DMS53 treated with DMSO at 0.1 percent for 48 hours (cell line): ENCODE measurements around the gene MACF1.

Experiments used
- DNase-seq: peaks from one replicate; lab custom pipeline; 2025; ENCODE audit not compliant: unreplicated experiment; lab: John Stamatoyannopoulos, UW

MACF1 gene

DNA sequence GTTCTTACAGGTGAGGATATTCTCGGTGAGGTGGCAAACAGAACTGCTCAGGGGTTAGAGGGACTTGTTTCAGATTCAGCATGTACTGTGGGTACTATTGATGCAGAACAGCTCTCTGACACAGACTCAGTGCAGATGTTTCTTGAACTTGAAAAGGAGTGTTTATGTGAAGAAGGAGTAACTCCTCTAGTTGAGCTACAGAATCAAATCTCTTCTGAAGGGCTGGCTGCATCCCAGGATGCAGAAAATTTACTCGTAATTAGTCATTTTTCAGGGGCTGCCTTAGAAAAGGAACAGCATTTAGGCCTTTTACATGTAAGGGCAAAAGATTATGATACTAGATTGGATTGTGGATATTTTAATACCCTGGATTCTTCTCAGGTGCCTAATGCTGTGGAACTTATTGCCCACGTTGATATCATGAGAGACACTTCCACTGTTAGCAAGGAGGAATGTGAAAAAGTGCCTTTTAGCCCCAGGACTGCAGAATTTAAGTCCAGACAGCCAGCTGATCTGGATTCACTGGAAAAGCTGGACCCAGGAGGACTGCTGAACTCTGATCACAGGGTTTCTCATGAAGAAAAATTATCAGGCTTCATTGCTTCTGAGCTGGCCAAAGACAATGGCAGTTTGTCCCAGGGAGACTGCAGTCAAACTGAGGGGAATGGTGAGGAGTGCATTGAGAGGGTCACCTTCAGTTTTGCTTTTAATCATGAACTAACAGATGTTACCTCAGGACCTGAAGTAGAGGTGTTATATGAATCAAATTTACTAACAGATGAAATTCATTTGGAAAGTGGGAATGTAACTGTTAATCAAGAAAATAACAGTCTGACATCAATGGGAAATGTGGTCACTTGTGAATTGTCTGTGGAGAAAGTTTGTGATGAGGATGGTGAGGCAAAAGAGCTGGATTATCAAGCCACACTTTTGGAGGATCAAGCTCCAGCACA is 207.3 kb downstream of the MACF1 start:
- no peak for DNase-seq

DNA sequence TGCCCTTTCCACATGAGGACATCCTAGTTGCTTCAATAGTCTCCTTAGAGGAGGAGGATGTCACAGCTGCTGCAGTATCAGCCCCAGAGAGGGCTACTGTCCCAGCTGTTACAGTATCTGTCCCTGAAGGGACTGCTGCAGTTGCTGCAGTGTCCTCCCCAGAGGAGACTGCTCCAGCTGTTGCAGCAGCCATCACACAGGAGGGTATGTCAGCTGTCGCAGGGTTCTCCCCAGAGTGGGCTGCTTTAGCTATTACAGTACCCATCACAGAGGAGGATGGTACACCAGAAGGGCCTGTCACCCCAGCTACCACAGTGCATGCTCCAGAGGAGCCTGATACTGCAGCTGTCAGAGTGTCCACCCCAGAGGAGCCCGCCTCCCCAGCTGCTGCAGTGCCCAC is 208.4 kb downstream of the MACF1 start:
- DNase-seq, result no peak

DNA sequence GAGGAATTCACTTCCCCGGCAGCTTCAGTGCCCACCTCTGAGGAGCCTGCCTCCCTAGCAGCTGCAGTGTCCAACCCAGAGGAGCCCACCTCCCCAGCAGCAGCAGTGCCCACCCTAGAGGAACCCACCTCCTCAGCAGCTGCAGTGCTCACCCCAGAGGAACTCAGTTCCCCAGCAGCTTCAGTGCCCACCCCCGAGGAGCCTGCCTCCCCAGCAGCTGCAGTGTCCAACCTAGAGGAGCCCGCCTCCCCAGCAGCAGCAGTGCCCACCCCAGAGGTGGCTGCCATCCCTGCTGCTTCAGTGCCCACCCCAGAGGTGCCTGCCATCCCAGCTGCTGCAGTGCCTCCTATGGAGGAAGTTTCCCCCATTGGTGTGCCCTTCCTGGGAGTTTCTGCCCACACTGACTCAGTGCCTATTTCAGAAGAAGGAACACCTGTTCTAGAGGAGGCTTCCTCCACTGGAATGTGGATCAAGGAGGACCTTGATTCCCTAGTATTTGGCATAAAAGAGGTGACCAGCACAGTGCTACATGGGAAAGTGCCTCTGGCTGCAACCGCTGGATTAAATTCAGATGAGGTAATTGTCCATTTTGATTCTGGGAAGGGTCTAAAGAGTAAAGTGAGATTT is 209.5 kb downstream of the MACF1 start:
- no peak for DNase-seq

DNA sequence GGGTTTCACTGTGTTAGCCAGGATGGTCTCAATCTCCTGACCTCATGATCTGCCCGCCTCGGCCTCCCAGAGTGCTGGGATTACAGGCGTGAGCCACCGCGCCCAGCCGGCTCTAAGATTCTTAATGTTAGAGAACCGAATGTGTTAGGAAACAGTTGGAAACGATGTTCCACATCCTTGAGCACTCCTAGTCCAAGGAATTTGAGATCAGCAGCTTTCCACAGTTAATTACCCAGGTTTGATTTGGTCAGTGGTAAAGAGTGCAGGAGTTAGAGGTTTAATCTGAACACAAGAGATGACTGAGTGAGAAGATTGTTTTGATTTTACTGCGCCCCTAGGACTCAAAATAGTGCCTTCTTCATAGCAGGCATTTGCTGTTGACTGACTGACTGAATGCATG is 211.1 kb downstream of the MACF1 start:
- DNase-seq, result no peak

DNA sequence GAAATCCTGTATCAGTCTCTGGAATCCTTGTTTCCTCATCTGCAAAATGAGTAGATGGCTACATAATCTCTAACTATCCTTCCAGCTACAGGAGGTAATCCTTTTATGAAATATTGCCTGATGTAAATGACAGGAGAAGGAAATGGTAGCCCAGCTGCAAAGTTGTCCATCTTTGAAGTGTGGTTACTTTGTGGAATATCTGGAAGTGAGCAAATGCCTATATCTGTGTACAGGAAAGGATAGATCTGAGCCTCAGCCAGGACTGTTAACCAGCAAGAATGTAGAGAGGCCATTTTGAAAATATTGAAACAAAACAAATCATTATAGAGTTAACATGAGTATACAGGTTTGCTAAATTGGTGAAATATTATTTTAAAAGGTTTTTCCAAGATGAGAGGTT is 212.1 kb downstream of the MACF1 start:
- DNase-seq, result no peak

DNA sequence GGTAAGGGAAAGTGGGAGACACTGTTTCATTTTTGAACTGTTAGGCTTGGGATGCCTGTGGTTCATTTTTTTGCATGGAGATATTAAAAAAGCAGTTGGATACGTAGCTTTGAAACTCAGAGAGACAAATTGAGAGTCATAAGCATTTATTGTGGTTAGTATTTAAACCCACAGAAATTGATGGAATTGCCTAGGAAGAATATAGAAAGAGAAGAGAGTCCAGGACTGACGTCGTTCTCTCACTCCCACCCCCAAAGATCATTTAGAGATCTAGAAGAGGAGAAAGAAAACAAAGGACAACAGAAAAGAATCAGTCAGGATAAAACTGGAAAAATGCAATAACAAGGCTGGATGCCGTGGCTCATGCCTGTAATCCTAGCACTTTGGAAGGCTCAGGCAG is 213.7 kb downstream of the MACF1 start:
- DNase-seq, result no peak

DNA sequence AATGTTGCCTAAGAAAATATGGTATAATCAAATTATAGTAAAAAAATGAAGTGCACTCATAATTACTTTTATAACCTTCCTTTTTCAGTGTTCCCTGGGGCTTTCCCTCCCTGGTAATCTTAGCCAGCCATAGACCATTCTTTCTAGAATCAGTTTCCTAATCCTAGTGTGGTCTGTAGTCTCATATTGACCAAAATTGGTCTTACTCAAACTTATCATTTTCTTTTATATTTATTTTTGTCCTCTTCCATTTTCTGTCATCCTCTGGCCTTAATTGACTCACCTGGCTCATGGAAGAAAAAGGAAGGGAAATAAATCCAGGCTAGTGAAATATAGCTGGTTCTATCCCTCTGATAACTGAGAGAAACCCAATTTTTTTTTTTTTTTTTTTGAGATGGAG is 216.0 kb downstream of the MACF1 start:
- DNase-seq, result no peak

DNA sequence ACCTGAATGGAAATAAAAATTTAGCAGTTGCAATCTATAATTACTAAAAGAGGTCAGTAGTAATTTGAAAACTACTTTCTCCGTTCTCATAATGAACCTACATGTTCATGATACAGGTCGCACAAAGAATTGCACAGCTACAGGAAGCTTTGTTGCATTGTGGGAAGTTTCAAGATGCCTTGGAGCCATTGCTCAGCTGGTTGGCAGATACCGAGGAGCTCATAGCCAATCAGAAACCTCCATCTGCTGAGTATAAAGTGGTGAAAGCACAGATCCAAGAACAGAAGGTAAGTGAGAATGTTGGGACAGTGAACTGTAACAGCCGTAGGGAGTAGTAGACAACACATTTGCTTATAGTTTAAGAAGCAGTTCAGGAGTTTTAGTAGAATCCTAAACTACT is 218.1 kb downstream of the MACF1 start:
- DNase-seq, result no peak

DNA sequence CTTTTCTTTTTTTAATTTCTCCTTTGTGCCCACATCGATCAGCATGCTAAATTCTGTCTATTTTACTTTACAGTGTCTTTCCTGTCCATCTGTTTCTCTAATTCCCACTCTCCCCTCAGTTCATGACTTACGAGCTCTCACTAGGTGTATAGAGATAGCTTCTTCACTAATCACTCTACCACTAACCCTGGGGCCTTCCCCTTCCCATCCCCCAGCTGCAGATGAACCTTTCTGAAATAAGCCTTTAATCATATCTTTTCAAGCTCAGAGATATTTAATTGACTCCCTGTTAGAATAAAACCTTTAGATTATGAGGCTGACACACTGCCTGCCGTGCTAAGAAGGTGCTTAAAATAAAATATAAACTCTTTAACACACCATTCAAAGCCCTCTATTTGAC is 220.7 kb downstream of the MACF1 start:
- DNase-seq, result no peak

DNA sequence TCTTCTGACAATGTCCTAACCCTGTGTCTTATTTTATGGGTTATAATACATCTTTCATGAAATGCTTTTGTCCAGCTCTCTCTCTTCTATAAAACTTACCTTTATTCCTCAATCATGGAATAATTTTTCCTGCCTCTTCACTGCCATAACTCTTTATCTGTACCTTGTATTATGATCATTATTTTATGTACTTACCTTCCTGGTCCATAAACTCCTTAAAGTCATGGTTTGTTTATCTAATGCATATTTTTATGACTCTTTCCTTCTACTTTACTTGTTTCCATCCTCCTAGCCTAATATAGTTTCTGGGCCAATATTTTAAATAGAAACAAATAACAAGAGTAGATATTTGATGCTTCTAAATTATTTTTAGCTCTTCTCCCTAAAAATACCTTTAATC is 221.1 kb downstream of the MACF1 start:
- no peak for DNase-seq

DNA sequence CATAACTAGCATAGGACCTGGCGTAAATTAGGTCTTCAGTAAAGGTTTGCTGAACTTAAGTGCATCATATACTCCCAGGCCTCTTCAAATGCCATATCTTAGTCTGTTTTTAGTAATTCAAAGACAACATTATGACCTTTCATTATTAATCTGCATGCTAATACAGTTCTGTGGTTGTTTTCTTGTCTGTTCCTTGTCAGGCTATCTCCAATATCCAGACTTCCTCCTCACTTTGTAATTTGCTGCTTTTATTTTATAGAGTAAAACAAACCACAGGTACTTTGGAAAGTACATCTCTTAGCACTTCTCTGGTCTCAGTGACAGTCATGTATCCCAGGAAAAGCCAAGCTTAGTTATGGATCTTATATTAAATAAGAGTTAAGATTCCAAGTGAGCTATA is 221.9 kb downstream of the MACF1 start:
- no peak for DNase-seq

DNA sequence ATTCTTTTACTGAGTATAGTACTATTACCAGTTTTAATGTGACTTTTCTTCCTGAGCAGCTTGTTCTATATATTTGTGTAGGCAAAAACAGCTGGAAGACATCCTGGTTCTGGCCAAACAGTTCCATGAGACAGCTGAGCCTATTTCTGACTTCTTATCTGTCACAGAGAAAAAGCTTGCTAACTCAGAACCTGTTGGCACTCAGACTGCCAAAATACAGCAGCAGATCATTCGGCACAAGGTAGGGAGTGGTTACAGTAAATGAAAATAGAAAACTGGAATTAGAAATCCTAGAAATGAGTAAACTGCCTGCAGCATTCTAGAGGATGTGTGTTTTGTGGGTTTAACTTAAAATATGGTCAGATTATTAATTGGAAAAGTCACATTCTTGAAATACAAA is 222.9 kb downstream of the MACF1 start:
- DNase-seq, result no peak

DNA sequence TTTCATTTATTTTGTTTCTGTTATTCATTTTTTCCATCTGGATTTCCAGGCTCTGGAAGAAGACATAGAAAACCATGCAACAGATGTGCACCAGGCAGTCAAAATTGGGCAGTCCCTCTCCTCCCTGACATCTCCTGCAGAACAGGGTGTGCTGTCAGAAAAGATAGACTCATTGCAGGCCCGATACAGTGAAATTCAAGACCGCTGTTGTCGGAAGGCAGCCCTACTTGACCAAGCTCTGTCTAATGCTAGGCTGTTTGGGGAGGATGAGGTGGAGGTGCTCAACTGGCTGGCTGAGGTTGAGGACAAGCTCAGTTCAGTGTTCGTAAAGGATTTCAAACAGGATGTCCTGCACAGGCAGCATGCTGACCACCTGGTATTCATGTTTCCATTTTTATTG is 223.4 kb downstream of the MACF1 start:
- DNase-seq, result no peak

DNA sequence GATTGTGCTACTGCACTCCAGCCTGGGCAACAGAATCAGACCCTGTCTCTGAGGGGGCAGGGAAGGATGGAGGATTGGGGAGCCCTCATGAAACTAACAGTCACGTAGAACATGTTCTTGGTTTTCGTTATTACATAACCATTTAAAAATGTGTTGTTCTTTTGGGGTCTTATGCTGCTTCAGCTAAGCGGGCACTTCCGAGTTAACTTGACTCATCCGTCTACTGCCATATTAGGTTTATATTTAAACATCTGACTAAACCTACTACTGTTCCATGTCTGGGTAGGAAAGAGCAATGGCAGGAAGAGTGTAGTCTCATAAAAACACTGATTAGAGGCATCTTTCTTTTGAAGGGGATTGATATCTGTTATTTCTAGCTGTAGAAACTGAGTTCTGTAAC is 227.4 kb downstream of the MACF1 start:
- no peak for DNase-seq

DNA sequence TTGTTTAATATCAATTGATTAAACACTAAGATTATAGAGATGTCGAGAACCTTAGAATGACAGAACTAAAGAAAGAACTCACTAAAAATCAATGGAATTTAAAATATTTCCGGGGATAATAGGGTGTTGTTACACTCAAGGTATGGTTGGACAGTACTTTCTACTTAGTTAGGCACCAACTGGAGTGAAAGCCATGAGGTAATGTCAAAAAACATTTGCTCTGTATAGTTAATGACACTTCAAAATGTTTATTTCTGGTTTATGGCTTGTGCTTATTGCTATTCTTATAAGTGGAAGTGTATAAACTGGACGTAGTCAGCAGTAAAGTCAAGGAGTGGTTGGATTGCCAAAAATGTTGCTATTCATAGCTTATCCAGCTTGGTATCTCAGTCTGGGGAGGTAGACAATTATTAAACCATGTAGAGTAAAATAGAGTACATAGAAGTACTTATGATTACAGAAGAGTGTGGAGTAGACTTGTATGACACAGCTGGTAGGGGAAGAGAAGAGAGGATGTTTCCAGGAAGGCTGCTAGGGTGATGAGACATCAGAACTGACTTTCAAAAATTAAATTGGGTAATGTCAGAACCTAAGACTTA is 230.4 kb downstream of the MACF1 start:
- DNase-seq, result peak; percentile 21

DNA sequence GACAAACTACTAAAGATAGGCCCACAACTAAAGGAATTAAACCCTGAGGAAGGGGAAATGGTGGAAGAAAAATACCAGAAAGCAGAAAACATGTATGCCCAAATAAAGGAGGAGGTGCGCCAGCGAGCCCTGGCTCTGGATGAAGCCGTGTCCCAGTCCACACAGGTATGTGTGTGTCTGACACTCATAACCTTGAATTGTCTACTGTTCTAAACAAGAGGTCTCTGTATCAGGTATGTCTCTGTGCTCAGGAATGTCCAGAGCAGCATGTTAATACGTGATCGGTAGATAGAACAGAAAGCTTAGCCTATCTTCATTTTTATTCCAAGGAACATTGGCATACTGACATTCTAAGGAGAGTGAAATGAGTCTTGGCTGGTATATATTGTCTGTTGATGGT is 231.1 kb downstream of the MACF1 start:
- DNase-seq, result no peak

DNA sequence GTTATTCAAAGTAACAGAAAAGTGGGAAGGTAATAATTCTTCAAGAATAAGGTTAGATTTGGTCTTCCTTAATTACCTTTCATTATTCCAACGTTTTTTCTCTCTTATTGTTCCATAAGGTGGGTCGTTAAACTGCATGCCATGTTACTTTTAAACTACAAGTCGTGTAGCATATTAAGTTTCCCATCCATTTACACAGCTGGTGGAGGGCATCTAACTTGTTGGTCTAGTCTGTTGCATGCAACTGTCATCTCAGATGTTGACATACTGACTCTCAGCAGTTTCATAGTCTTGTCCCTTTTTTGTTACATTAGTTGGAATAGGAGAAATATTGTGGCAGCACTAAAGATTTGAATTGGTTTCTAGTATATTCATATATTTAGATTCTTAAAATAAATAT is 232.3 kb downstream of the MACF1 start:
- DNase-seq, result no peak

DNA sequence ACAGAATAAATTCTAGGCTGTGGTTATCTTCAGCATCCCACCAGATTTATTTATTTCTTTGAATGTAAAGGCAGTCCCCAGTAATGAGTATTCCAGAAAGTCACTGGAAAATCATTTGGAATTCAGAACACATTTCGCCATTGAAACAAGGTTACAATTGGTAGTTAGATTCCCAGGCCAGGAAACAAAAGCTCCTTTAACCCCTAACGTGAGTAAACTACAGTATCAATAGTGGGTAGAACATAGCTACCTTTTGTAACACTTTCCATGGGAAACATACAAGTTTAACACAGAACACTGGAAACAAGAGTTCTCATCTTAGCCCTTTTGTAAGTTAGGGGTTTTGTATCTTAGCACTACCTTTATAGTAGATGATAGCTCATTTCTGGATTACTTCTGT is 233.5 kb downstream of the MACF1 start:
- DNase-seq, result no peak

DNA sequence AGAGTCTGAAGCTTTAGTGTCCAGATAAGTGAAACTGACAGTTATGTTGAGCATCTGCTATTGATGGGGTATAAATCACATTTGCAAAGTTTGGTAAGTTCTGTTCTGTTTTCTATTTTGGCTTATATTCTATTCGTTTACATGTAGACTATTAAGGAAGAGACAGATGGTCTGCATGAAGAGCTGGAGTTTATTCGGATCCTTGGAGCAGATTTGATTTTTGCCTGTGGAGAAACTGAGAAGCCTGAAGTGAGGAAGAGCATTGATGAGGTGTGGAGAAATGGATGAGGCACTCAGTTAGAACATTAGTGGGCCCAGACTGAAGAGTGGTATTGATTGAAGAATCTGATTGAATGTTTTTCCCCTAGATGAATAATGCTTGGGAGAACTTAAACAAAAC is 236.4 kb downstream of the MACF1 start:
- DNase-seq, result no peak

DNA sequence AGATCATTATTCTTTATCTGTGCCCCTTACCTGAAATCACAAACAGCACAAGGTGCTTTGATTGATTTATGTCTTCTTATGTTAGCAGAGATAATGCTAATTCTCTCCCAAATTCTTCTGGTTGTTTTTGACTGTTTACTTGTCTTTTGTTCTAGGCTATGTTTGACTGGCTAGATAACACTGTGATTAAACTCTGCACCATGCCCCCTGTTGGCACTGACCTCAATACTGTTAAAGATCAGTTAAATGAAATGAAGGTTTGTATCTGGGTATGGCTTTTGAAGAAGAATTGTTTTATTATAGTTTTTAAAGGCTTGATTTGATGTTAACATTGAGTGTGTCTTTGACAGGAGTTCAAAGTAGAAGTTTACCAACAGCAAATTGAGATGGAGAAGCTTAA is 237.3 kb downstream of the MACF1 start:
- DNase-seq, result no peak

DNA sequence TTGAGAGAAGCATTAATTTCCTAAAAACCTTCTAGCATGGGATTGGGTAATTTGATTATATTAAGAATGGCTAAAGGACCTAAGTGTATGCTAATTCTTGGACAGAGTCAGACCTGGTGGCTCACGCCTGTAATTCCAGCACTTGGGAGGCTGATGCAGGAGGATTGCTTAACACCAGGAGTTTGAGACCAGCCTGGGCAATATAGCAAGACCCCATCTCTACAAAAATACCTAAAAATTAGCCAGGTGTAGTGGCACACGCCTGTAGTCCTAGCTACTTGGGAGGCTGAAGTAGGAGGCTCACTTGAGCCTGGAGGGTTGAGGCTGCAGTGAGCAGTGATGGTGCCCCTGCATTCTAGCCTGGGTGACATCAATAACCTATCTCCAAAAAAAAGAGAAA is 241.1 kb downstream of the MACF1 start:
- DNase-seq, result no peak

DNA sequence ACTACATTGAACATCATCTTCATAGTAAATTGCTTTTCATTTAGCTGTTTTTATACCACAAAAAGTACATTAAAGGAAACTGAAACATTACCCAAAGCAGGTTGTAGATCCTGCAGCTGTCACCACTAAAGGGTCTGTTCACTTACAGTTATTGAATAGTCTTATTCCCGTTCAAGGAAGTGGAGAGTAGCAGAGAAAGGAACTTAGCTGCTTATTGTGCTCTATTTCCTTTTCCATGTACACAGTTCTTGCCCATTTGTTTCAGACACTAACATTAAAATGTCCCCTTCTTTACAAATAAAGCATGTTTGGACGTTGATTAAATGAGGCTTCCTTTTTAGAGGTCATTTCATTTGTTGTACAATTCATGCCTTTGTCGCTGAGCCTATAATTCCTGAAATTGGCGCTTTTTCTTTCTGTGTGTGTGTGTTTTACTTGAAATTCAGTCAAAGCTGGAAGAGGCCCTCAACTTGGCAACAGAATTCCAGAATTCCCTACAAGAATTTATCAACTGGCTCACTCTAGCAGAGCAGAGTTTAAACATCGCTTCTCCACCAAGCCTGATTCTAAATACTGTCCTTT is 242.6 kb downstream of the MACF1 start:
- DNase-seq, result no peak
